GM12875 (cell line): Measurements from ENCODE around the gene NCKAP5.

Experiments
- H3K4me3 ChIP-seq: one replicate; pipeline ENCODE4 v1.5.1; 2011; ENCODE audit warnings: low read depth, low read length, control low read depth
- CTCF ChIP-seq: IDR thresholded peaks from 2 replicates; pipeline ENCODE4 v1.5.1; 2011; ENCODE audit warnings: low read depth, mild to moderate bottlenecking, control low read depth, inconsistent platforms, low read length, moderate library complexity, borderline replicate concordance; ENCODE audit not compliant: insufficient read depth

The NCKAP5 gene

DNA sequence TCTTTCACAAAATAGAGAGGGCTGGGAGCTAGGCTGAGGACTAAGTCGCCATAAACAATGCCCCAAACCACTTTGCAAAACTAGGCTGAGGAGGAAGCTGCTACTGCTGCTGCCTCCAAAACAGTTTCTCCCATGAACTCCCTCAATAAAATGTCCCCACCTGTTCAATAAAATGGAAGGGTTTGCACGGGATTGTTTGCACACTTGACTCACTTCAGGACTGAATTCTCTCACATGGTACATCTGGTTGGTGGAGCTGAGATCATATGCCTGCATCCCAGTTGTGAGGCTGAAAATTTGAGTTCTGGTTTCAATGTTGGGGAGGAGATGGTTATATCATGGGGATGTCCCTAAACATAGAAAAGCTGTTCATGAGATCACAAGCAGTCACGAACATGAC, 26.5 kb downstream of the NCKAP5 start:
- TF ChIP-seq CTCF = no peak
- H3K4me3 ChIP-seq = no peak overlapping the region

DNA sequence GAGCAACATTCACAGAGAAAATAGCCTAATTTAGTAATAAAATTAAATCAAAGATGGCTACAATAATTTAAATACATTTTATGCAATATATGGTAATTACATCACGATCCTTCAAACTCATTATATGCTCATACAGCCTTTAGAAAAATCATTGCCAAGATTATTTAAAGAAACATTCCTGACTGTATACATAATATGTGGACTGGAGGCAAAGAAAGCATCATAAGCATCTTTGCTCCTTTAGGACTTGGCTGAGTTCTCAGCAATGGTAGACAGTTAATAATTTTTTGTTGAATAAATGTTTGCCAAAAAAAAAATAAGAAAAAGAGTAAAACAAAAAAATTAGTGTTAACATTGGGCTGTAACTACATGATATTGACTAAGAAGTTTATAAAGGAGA, 26.9 kb downstream of the NCKAP5 start:
- no peak overlapping the region for H3K4me3 ChIP-seq
- TF ChIP-seq CTCF = no peak

- no peak overlapping the region for H3K4me3 ChIP-seq
- no peak for TF ChIP-seq CTCF
Measured at GRCh38 chr2:133532919-133533318, 35.3 kb downstream of the NCKAP5 start.

DNA sequence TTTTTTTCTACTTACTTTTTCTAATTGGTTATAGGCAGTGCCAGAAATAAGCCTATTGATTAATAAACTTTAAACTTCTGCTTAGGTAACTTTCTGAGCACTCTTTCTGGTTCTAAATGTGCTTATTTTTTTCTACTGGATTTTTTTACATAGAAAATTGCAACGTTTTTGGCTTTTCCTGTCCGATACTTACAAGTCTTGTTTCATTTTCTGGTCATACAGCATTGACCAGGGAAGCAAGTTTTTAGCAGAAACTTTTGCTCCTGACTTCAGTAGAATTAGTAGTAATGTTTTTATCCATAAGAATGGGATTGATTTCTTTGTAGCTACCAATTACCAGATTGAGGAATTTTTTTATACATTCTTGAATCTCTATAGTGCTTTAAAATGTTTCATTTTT, 36.9 kb downstream of the NCKAP5 start:
- no peak for TF ChIP-seq CTCF
- no peak overlapping the region for H3K4me3 ChIP-seq

- no peak overlapping the region for H3K4me3 ChIP-seq
- TF ChIP-seq CTCF = no peak
Measured at GRCh38 chr2:133530645-133531044, 37.6 kb downstream of the NCKAP5 start.

DNA sequence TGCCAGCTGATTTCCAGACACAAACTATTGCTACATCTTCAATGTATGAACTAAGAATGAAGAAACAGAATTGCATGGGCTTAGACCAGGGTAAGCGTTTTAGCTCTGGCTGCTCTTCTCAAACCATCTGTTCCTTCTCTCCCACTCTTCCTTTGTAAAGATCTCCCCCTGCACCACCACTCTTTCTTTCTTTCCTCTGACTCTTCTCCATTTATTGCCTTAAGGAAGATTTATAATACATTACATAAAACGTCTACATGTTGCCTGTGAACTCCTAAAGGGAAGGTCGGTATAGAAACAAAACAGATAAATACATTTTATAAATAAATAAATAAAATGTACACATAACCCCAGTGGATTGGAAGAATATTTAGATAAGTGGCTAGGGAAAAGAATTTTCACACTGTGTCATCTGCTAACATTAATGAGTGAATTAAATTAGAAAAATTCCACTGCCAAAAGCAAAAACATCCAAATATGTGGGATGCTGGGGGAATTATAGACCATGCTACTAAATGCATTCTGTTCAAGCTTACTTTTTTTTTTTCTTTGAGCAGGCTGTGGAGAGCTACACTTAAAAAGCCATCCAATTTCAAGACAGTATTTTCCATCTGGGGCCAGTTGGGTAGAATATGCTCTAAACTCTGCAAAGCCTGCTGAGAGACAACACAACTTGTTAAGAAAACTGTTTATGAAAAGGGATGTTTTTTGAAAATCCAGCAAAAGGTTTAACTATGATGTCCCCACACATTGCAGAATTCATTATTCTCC, 41.5 kb downstream of the NCKAP5 start:
- no peak for TF ChIP-seq CTCF

More for the DNA sequence above, 41.5 kb downstream of the NCKAP5 start:
- H3K4me3 ChIP-seq = no peak overlapping the region
